ENCODE data around the gene PRRX2. TPM values are rescaled to one million over a fixed set of nuclear protein-coding genes. Genes with fewer than 3 reads are reported as not detected.

PRRX2 gene
- total RNA-seq, 1 experiment from 2014 or later: 10.7 TPM

GRCh38 chr9:129725795-129726251 lies 60.4 kb downstream of the PRRX2 start (continued):
- TF ChIP-seq PRDM15 (CRISPR knock-in tag; IDR thresholded peaks at IDR 0.05): no peak

GRCh38 chr9:129726322-129727160 lies 61.1 kb downstream of the PRRX2 start:
- Mint-ChIP-seq H3K27me3 (ENCODE audit: low read depth) (no peaks in the 10 kb centered on the region), H3K9me3 (no peaks in the 10 kb centered on the region), H3K4me1 (peaks cover 6% of the 10 kb centered on the region), H3K4me3 (0 out of 2 replicates have a peak overlapping the region, but pooled peaks have one; percentile 13), H3K36me3 (no peaks in the 10 kb centered on the region), H3K27ac (no peak overlapping the region)
- ChIA-PET CTCF (interaction anchor here (0.6 to 5.9 kb wide), 59 partner anchors 9 to 751 kb away, joined by 3 to 99 read pairs (median 5); partner anchors contain the start of genes ASB6, GPR107, NTMT1 and PRRX2), POLR2A (interaction anchor here (0.6 to 1.8 kb wide), 2 partner anchors 11 to 1522 kb away, joined by 5 to 9 read pairs; no protein-coding TSS in a partner anchor)
- TF ChIP-seq JAZF1 (CRISPR knock-in tag; IDR thresholded peaks at IDR 0.05) (no peak), HMGXB4 (CRISPR knock-in tag; IDR thresholded peaks at IDR 0.05) (0 out of 2 replicates have a peak, but pooled peaks have one; percentile 54), ZNF396 (CRISPR knock-in tag; IDR thresholded peaks at IDR 0.05; ENCODE audit: borderline replicate concordance) (no peak), GTF2I (CRISPR knock-in tag; conservative IDR thresholded peaks at IDR 0.05) (peak; percentile 73), AR (CRISPR knock-in tag; IDR thresholded peaks at IDR 0.05) (no peak), NFATC4 (CRISPR knock-in tag; IDR thresholded peaks at IDR 0.05) (no peak), E2F5 (CRISPR knock-in tag; IDR thresholded peaks at IDR 0.05) (no peak), MAX (CRISPR knock-in tag; IDR thresholded peaks at IDR 0.05) (0 out of 2 replicates have a peak, but pooled peaks have one; percentile 28), CBFB (CRISPR knock-in tag; IDR thresholded peaks at IDR 0.05; ENCODE audit: low read depth) (no peak), ERG (CRISPR knock-in tag; IDR thresholded peaks at IDR 0.05) (no peak), CTCF (IDR thresholded peaks at IDR 0.05) (peak; percentile 95)
- DNase-seq (ENCODE audit: low spot score): peak; percentile 89
- ATAC-seq: peak; percentile 99

All from WTC11 (cell line).